DMS79 treated with DMSO at 0.1 percent for 48 hours (cell line): ENCODE data around the gene PAPSS1.

ENCODE experiments used
- DNase-seq: peaks from one replicate; lab custom pipeline; 2025; lab: John Stamatoyannopoulos, UW

Gene PAPSS1

DNA sequence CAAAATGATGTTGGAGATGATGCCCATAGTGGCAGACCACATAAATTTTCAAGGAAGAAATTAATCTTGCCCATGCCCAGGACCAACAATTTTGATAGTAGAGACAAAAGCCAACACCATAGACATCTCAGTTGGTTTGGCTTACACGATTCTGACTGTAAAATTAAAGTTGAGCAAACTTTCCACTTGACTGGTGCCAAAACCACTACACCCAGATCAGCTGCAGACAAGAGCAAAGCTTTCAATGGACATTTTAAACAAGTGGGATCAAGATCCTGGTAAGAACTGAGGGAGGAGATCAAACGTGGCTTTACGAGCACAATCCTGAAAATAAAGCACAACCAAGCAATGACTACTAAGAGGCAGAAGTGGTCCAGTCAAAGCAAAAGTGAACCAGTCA, 90.7 kb downstream of the PAPSS1 start:
- no peak for DNase-seq

DNA sequence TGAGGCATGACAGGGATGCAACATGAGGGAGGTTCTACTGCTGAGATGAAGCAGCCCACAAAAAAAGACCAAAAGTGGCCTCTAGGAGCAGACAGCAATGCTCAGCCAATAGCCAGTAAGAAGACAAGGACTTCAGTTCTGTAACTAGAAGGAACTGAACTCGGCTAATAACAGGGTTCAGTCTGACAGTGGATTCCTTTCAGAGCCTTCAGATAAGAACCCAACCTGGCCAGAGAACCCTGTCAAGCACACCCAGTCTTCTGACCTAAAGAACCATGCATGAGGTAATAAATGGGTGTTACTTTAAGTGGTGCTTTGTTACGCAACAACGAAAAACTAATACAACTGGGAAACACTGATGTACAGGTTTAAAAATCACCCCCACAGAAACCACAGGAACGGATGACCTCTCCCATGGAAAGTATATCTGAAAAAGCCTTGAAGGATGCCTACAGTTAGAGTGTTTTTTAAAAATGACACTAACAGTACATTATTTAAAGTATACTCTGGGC, 94.6 kb downstream of the PAPSS1 start:
- DNase-seq: no peak

DNA sequence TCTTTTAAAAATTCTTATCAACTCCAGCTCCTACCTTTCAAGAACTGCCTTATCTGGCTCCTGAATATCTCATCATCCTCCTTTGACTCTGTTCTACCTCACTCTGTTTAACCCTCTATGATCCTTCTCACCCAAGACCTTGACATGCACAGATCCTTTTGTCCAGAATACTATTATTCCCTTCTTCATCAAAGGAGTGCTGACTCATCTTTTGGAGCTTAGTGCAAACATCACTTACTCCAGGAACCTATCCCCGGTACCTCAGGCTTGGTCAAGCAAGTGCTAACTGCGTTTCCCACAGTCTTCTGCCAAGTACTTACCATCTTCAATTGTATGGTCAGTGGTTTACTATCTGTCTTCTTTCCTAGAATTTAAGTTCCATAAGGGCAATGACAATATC, 96.0 kb downstream of the PAPSS1 start:
- no peak for DNase-seq

DNA sequence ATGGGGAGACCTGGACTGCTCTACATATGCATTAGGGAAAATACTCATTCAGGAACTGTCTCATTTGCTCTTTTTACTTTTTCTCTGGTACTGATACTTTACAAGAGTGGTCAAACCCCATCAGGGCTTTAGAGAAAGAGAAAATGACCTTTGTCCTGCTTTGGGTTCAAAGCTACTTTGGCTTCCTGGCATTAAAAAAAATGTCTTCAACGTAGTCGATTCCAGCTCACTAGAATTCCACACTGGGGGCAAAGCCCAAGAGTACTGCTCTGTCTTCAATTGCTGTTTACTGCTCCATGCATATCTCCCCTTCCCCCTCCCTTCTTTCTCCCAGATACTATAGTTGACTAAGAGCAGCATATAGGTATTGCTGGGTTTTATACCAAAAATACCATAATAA, 98.0 kb downstream of the PAPSS1 start:
- DNase-seq: no peak

DNA sequence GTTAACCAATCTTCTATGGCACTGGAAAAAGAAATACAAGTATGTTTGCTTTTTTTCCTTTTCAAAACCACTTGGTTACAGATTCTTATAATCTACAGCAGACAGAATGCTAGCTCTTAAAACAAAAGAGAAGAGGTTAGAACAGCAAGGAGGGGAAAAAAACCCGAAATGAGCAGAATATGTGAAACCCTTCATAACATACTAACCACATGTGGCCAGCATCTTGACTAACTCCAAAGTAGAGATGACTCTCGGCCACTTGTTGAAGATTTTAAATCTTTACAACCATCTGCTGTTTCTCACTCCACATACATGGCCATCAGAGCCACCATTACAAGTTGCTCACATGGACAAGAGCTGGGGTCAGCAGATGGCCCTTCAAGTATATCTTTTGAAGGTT, 100.3 kb downstream of the PAPSS1 start:
- no peak for DNase-seq

DNA sequence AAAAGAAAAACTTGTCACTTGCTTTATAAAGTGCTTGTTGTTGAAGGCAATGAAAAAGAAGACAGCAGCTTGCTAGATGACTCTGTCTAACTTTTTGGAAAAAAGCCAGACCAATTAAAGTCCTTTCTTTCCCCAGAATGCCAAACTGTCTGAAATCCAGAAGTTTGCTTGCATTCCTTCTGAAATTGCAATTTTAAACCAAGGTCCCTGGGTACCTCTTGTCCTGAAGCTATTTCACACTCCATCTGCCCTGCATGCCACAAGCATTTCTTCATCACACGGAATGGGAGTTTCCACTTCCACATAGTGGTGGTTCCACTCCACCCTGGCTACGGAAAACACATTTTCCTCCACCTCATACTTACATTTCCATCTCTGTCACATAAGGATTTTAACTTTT, 101.0 kb downstream of the PAPSS1 start:
- no peak for DNase-seq

DNA sequence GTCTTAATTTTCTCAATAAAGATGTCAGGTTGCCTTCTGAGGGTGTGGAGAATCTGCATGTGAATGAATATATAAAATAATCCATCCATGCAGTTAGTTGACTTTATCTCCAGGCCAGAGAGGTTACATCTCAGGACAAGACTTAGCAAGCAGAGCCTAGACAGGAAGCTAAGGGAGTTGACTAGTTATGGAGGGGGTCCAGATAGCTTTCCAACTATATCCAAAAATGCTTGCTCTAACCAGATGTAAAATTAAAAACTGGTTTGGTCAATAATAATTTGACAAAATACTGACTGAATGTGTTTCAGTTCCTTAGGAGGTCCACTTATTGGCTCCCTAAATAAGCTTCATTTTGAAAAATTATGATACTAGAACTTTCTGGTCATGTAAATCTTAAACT, 101.4 kb downstream of the PAPSS1 start:
- DNase-seq: no peak

DNA sequence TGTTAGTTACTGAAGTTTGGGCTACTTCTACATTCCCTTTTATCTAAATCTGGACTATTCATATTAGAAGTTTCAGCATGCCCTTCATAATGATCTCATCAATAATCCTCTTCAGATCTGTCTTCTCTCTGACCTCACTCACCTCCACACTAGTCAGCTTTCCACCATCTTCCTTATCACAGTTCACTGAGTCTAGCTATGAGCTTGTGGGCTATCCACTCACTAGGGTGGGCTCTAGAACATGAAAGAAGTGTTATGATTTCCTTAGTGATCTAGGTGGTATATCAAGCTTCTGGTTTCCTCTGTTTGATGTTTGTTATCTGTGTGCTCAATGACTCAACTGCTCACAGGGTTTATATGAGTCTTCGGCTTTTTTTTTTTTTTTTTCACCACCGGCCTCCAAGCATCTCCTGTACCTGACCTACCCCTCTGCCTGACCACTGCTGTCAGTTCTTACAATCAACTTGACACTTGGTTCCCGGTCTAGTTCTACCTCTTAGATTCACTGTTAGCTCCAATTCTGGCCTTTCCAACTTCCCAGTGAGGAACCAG, 103.1 kb downstream of the PAPSS1 start:
- no peak for DNase-seq

DNA sequence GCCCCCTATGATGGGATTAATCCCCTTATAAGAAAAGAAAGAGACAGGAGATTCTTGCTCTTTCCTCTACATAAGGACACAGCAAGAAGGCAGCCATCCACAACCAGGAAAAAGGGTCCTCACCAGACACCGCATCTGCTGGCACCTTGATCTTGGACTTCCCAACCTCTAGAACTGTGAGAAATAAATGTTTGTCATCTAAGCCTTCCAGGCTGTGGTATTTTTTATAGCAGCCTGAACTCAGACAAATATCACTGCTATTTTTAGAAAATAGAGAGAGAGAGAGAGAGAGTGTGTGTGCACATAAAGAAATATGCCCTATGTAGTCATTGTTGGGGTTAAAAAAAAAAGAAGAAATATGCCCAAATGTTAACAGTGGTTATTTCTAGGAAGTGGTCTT, 104.2 kb downstream of the PAPSS1 start:
- no peak for DNase-seq

DNA sequence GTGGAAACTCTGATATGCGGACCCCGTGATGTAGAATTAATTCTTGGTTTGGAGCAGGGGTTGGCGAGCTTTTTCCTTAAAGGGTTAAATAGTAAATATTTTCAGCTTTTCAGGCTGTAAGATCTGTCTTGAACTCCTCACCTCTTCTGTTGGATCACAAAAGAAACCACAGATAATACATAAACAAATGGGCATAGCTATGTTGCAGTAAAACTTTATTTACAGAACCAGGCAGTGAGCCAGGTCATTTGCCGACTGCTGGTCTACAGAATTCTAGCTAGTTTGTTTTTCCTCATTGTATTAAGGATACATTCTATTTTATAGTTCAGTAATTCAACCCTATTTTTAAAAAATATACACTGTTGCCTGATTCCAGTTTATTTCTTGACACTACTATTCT, 116.6 kb downstream of the PAPSS1 start:
- DNase-seq: no peak

DNA sequence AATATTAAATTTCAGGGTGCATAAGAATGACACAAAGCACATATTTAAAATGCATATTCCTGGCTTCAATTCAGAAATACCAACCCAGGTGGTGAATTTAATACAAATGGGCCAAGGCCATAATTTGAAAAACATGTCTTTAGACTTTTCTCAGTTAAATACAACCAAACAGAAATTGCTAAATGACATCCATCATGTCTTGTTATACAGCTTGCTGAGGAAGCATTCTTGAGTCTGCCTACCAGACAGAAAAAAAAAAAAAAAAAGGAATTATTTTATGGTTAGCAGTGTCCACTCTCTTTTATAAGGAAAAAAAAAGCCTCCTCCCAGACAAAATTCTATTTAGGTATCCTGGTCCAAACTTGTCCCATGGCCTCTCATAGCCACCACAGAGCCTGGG, 119.1 kb downstream of the PAPSS1 start:
- no peak for DNase-seq

DNA sequence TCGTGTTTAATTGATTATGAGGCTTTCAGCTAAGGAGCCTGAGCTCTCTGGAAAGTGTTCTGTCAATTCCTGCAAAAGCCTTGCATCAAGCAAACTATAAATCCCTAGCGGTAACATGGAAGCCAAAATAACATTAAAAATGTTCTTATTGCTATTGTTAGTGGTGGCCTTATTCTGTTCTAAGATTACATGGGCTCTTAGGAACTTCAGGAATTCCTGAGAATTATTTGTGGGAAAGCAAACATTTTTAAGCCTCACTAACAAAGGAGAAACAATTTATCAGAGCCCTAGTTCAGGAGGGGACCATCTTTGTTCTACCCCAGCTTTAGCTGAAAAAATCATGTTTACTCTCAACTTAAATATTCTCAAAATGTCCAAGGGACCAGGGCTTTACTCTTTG, 119.6 kb downstream of the PAPSS1 start:
- no peak for DNase-seq

DNA sequence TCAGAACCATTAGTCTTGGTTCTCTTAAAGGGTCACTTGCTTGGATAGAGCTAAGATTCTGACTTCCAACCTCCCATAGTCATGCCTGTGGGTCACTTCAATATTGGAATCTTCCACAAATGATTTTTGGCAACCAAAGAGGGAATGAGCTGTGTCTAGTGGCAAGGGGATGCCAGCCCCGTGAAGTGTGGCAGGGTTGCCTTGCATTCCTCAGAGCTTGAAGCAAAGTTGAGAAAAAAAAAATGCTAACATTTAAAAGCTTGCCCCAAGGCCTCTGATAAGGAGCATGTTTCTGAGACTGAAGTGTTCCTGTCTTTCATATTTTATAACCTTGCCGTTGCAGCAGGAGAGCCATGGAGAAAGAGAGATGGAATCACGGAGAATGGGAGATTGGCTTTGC, 120.2 kb downstream of the PAPSS1 start:
- no peak for DNase-seq

DNA sequence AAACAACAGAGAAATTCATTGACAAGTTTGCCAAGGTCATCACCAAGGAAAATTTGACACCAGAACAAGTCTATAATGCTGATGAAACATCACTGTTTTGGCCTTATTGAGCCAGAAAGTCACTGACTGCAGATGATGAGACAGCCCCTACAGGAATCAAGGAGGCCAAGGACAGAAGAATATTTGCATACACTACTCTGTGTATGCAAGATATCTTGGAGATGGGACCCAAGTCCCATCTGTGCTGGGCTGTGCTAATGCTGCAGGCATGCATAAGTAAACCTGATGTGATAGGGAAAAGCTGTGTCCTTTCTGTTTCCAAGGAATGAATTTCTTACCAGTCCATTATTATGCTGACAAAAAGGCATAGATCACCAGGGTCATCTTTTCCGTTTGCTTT, 126.8 kb downstream of the PAPSS1 start:
- no peak for DNase-seq

DNA sequence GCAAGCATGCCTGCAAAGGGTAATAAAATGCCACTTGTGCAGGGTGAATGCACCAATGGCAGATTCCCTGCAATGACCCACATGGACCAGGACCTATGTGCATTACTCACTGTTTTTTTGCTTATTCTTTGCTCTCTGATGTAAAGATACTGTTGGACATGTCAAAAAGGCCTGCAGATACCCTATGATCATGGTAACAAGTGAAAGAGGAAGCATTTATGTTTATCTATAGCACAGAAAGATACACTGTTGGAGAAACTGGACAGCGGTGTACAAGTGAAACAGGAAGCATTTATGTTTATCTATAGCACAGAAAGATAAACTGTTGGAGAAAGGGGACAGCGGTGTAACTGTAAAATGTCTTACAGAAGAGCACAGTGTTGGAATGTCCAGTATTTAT, 127.5 kb downstream of the PAPSS1 start:
- no peak for DNase-seq

DNA sequence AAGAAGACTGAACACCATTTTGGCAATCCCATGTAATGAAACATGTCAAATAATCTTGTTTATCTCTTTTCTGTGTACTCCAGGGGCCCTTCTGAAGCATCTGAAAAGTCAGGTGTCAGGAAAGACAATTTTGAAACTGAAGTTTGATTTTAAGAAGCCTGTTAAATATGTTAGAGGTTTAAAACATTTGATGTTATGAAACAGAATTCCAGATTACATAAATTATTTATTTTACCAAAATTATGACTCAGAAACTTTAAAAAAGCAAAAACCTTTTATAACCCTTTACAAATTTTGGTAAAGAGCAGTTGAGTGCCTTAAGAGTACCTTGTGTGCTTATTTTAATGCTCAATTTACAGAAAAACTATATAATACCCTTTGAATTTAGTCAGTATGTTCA, 130.8 kb downstream of the PAPSS1 start:
- DNase-seq: no peak

DNA sequence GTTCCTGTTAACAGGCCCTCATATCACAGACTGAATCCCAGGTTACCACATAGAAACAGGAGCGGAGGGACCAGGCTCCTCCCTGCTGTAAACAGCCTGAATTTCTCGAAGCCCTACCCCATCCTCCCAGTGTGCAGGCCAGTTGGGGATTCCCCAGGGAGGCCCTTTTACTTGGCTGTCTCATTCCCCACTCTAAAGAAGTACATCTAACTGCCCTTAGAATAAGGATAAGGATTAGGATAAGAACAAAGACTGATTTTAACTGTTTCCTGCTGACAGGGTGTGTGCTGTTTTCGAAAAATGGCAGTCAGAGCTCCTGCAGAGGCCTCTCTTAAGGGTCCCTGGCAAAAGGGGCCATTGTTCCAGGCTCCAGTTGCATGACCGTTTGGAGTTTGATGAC, 133.7 kb downstream of the PAPSS1 start:
- no peak for DNase-seq

DNA sequence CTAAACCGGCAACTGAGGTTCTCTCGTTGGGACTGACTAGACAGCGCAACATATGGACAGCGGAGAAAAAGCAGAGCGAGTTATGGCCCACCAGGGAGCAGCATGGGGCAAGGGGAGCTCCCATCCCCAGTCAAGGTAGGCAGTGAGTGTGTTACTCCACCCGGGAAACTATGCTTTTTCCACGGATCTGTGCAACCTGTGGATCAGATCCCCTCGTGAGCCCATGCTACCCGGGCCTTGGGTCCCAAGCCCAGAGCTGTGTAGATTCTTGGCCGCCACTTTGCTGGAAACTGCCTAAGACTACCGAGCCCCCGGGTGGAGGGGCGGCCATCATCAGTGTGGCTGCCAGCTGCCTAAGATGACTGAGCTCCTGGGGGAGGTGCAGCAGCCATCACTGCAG, 140.9 kb downstream of the PAPSS1 start:
- DNase-seq: no peak

DNA sequence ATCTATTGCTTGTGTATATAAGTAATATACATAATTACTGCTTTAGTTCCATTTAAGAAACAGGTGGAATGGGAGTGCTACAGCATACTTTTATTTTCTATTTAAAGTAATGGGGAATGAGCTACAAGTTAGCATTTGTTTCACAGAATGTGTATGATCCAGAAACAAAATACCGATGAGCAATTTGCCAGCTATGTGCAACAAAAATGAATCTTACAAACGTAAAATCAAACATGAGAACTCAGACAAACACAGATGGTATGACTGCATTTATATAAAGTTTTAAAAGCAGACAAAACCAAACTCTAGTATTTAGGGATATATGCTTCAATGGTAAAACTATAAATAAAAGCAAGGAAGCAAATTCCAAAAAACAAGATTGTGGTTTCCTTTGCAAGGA, 141.7 kb downstream of the PAPSS1 start:
- DNase-seq: no peak

DNA sequence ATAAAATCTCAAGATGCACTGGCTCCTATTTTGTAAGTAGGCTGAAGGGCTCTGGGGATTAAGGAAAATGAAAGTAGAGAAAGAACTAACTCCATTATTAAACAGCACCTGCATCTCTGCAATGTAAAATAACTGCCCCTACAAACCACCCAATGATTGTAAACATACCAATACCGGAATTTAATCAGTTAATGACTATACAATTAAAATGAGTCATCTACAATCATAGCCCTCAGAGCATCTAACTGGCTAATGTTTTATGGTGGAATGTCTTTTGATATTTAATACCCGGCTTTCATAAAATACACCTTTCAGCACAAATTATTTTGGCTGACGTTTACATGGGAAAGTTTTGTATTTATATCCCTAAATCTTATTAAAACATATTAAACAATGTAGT, 142.3 kb downstream of the PAPSS1 start:
- DNase-seq: no peak

DNA sequence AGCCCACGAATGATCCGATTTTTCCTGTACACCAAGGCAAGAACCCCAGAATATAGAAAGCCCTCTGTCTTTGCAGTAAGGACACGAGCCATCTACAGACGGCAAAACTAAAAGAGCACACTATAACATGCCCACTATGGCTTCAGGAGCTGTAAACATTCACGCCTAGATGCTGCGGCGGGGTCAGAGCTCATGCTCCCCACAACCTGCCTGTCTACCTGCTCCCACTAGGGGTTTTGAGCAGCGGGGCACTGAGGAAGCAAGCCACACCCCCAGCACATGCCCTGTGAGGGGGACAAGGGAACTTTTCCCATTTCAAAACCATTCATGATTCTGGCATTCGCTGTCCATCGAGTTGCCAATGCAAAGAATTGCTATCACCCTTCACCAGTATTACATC, 144.8 kb downstream of the PAPSS1 start:
- no peak for DNase-seq

DNA sequence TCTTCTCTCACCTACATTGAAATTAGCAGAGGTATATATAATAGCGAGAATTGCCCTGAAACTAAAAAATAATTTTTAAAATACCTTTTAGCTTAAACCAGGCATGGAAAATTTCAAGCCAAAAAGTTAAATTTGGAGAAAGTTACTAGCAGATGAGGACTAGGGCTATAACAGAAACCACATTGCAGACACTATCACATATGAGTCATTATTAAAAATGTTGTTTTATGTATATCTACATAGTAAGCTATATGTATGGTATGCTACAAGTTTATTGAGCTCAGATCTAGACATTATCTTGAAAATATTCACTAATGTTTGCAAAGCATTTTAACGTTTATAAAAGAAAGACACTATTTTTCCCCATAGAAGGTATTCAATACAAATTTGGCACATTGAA, 147.8 kb downstream of the PAPSS1 start:
- no peak for DNase-seq

DNA sequence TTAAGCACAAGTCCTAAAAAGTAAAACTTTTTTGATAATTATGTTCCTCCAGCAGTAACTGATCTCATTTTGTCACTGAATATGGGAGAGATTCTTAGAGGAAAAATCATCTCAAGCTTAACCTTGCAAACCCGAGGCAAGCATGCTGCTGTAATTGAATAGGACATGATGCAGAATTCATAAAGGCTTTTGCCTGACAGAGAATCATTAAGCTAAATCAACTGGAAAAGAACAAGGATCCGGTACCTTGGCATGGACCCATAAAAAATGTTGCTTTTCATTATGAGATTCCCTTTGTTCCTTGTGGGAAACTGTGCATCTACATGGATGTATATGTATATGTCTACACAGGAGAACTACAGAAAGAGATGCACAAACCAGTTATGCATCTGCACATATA, 149.1 kb downstream of the PAPSS1 start:
- DNase-seq: no peak

DNA sequence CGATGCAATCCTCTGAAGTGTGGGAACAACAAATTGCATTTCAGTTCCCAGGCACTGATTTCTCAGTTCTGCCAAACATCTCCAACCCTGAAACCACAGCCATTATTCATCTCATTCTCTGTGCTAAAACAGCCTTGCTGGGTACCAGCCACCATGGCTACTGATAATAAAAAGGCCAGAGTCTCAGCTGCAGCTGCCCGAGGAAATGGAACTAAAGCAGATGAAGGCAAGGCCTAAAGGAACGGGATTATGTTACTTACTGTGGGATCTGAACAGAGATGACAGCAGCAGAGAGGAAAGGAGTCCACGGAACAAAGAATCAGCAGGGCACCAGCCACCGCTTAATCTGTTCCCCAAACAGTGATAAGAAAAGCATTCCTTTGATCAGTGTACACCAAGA, 155.7 kb downstream of the PAPSS1 start:
- DNase-seq: no peak
